Activated CD4-positive, alpha-beta T cell treated with anti-CD3 and anti-CD28 coated beads for 4 hours (primary cell): ENCODE results near the gene HABP4.

ENCODE experiments used
- DNase-seq, 2 donors: peaks; one replicate each; pipeline ENCODE4 v3.0.0-alpha.2; 2020

HABP4 gene

DNA sequence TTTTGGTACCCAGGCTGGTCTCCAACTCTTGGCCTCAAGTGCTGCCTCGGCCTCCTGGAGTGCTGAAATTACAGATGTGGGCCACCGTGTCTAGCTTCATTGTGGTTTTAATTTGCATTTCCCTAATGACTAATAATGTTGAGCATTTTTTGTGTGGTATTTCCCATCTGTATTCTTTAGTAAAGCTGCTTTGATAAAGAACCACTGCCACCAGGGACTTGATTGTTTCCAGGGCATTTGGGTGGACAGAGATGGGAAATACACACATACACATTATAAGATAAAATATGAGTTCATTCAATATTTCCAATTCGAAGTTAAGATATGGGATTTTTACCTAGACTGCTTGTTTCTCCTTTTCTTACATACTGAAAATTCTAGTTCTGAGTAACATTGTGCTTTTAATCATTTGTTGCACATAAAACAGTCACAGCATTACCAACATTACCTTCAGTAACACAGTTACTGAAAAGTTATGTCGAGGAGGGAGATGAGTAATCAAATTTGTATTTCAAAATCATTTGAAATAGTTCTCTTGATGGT is 28.9 kb downstream of the HABP4 start:
- no peak for DNase-seq

DNA sequence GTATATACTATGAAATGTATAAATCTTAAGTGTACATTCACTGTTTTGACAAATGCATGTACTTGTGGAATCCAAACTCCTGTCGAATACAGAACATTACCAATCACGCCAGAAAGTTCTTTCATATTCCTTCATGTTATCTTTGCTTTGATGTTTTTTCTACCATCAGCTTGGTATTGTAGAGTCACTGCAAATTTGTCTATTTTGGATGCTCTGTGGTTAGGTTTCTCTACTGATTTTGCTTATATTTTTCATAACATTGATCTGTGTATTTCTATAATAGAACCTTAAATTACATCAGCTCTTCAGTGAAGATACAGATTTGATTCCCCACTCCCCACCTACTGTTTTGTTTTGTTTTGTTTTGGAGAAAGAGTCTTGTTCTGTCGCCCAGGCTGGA is 30.8 kb downstream of the HABP4 start:
- DNase-seq, result no peak

DNA sequence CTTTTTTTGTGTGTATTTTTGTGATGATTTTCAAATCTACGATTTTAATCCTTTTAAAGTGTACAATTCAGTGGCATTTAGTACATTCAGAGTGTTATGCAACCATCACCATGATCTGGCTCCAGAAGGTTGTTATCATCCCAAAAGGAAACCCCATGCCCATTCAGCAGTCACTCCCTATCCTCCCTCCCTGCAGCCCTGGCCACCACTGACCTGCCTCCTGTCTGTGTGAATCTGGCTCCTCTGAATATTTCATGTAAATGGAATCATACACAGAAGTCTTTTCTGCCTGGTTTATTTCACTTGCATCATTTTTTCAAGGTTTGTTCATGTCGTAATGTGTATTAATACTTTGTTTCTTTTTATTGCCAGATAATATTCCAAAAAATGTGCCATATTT is 32.5 kb downstream of the HABP4 start:
- no peak for DNase-seq

DNA sequence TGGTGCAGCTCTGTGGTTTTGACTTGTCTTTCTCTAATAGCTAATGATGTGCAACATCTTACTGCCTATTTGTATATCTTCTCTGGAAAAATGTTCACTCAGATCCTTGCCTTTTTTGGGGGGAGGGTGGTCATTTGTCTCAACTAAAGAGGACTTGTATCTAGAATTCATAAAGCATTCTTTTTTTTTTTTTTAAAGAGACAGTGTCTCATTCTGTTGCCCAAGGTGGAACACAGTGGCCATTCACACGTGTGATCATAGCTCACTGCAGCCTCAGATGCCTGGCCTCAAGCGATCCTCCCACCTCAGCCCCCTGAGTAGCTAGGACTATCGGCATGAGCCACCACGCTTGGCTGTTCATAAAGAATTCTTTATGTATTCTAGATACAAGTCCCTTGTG is 33.2 kb downstream of the HABP4 start:
- DNase-seq, result no peak

DNA sequence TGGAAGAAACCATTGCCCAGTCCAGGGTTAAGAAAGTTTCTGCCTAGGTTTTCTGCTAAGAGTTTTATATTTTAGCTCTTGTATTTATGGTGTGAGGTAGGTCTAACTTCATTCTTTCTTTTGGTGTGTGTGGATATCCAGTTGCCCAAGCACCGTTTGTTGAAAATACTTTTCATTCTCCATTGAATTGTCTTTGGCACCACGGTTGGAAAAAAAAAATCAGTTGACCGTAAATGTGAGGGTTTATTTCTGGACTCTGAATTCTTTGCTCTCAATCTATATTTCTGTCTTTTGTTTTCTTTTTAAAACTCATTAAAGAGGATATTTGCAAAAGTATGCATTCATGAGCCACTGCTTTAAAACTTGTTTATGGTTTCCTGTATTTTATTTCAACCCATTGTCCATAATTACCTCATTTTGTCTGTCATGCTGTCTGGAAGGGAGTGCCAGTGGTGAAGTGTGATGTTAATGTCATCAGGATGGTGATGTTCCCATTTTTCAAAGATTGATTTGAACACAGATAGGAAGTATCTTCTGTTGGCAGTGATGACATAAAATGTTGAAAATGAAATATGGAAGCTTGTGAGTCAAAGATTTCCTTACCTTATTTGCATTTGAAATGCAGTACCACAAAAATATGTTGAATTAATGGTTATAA is 33.9 kb downstream of the HABP4 start:
- no peak for DNase-seq

DNA sequence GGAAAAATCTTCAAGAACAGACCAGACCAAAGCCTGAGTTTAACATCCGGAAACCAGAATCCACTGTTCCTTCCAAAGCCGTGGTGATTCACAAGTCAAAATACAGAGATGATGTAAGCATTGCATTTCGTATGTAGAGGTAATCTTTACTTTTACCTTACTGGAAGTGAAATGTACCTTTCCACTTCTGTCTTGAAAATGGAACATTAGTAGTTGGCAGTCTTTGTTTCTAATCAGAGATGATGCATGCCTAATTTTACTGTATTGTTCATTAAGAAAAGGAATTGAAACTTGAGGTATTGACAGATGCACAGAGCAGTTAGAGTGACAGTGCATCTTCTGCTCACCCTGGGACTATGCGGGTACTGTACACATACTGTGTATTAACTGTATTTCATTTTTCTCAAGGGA is 34.6 kb downstream of the HABP4 start:
- DNase-seq, result no peak

DNA sequence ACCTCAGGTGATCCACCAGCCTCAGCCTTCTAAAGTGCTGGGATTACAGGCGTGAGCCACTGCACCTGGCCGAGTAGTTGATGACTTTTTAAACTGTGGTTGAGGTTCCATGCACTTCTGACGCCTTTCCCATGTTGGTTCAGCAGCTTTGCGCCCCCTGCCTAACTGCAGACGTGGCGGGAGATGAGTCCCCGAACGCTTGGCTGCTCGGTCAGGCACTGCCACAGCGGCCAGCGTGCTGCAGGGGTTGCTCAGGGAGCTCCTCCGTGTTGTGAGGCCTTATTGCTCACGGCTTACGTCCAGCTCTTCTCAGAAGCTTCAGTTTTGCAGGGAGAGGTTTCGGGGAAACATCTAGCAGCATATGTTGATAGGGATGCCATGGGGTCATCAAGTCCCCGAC is 35.3 kb downstream of the HABP4 start:
- DNase-seq, result no peak

DNA sequence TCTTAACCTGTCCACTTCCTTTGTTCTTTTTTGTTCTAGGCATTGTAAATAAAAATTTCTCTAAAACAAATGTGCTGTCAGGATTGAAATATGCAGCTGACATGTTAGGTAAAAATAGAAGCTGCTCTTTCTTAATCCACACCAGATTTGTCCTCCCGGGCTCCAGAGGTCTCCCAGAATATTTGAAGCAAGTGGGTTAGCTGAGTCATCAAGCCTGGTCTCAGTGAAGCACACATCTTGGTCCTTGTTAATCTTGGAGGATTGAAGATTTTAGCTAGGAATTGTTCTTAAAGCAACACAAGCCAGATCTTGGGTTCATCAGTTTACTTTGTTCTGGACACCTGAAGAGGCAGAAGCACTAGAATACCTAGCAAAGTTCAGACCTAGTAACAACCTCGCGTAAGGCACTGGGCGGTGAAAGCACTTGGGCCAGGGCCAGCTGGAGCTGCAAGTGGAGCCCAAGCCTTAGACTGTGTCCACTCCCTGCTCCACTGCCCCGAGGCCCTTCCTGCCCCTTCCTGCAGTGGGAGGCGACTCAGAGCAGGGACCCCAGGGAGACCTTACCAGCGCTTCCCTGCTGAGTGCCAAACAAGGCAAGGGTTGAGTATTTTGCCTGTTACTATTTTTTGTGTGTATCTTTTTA is 36.5 kb downstream of the HABP4 start:
- no peak for DNase-seq

DNA sequence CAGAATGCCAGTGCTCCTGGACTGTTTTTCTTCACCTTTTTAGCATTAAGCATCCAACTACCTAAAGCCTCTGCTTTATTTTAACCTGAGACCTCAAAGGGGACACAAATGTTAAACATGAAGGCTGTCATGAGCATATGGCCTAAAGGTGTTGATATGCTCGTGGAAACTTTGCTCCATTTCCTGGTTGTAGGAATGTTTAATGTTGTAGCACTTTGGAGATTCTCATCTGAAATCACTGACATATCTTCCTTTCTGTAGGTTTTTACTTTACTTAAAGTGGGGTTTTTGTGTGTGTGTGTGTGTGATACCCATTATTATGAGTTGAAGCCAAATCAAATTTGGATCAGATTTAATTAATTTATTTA is 37.0 kb downstream of the HABP4 start:
- no peak for DNase-seq

DNA sequence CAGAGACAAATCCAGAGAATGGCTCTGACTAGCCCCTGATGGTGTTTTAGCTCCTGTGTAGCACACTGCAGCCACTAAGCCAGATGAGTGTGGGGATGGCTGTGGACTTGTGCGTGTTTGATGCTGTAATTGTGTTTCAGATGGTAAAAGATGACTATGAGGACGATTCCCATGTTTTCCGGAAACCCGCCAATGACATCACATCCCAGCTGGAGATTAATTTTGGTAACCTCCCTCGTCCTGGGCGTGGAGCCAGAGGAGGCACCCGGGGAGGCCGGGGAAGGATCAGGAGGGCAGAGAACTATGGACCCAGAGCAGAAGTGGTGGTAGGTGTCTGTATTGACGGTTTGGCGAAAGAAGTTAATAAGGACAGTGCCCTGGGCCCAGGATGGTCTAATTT is 38.0 kb downstream of the HABP4 start:
- no peak for DNase-seq

DNA sequence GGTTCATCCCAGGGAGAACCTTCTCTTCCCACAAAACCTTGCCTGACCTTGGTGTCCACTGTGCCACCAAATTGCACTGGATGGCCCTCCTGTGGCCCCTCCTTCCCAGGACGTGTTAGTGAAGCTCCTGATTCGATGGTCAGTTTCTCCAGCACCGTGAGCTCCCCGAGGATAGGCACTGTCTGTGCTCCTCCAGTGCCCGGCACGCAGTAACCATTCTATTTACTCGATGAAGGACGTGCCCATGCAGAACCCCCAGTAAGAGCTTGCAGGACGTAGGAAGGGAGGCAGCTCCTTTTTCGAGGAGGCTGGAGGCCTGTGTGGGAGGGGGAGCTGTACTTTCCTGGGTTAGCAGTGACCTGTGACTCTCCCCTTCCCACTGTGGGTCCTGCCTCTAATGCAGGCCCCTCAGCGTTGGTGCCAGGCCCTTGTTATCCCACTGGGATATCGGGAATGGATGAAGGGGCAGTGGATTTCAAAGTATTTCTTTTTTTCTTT is 39.6 kb downstream of the HABP4 start:
- DNase-seq, result no peak

DNA sequence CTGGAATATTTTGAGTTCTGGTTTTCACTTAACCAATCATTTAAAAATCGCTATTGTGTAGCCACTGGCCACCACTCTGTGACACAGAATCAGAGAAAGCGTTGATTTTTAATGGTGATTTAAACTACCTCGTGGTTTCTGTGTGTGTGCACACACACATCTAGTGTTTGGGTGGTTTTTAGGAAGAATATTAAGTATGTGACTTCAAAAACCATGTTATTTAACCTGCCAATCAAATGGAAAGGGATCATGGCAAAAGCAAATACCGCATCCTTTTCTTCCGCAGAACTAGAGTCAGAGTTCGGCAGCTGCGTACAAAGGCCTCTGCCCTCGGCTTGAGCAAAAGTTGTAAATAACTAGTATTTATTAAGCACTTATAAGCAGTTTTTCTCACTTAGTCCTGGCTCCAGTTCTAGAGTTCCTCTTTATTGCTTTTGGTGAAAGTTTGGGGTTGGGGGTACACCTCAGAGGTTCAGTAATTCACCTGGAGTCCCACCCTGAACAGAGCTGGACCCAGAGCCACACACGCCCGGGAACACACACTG is 40.6 kb downstream of the HABP4 start:
- no peak for DNase-seq

DNA sequence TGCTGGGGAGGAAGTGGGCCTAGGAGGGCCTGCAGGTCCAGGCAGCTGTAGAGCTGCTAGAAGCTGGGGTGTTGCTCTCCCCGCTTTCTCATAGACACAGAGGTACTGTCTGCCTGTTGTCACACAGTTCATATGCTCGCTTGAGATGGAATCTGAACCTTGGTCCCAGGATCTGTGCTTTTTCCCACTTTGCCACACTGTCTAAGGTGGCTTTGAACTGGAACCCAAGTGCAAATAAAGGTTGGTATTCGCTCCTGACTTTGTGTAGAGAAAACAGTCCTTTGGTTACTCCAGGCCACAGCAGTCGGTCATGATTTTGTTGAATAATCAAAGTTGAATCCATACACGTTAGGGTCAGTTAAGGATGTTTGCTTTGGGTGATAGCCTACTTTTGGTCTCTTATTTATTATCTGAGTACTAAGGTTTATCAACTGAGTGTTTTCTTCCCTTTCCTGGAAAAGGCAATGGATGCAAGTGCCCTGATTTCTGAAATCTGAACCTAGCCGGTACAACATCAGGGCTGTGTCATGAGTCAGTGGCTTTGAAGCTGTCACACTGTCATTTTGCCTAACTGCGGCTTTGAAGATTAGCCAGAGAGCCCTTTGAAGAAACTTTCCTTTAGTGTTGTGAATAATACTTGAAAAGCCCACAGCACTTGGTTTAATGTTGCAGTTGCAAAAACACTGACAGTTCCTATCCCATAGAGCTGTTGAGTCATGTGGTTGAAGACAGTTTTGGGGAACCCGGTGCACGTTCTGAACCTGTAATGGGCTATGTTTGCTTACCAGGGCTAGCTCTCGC is 41.3 kb downstream of the HABP4 start:
- DNase-seq, result peak; percentile 7 to 28

DNA sequence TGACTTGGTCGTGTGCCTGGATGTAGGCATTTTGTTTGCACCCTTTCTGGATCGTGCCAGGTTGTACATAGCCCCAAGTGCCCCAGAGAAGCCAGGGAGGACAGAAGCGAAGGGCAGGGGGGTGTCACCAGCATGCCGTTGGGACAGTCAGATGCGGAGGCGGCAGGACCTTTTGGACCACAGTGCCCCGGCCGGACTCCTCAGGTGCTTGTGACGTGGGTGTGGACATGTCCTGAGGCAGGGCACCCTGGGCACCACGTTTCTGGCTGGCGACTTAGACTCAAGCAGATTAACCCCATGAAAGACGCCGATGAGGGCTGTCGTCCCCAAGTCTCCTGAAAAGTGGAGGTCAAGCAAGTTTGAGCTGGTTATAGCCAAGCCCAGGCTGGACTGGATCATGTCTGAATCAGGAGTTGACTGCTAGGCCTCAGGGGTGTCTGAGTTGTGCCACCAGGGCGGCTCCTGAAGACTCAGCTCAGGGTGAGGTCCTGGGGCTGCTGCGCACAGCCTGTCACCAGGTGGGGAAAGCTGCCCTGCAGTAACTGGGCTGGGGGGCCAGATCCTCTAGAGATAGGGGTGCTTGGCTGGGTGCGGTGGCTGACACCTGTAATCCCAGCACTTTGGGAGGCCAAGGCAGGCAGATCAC is 42.0 kb downstream of the HABP4 start:
- no peak for DNase-seq

DNA sequence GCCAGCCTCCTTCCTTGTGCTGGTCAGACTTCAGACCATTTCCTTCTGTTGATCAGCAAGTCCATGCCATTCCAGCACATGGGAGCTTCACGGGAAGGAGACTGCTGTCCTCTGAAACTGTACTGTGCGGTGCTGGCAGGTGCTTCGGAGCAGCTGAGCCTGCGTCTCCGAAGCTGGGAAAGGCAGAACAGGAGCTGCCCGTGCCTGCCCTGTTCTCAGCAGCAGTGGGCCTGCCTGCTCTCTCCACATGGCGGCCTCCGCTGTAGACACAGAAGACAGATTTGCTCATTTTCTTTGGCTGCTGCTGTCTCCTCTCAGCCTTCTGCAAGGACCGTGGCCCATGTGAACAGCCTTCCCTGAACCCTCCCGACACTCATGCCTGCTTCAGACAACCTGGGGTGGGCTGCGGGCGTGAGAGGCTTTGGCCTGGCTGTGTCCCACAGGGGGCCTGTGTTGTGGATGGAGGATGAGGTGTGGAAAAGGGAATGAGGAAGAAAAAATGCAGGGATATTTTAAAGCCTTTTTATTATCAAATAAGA is 43.1 kb downstream of the HABP4 start:
- no peak for DNase-seq

DNA sequence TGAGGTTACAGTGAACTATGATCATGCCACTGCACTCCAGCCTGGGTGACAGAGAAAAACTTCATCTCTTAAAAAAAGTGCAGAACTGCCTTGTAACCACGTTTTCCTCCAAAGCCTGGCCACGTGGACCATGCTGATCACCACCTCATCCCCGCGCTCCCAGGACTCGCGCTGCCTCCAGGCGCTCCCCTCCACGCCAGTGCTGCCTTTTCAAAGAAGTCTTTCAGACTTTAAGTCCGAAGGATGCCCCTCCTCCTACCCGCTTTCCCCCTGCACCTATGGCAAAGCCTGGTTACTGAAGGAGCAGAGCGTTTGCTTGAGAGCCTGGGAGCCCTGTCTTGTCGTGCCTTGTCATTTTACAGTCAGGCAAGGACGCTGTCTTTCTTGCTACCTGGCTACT is 43.8 kb downstream of the HABP4 start:
- no peak for DNase-seq

DNA sequence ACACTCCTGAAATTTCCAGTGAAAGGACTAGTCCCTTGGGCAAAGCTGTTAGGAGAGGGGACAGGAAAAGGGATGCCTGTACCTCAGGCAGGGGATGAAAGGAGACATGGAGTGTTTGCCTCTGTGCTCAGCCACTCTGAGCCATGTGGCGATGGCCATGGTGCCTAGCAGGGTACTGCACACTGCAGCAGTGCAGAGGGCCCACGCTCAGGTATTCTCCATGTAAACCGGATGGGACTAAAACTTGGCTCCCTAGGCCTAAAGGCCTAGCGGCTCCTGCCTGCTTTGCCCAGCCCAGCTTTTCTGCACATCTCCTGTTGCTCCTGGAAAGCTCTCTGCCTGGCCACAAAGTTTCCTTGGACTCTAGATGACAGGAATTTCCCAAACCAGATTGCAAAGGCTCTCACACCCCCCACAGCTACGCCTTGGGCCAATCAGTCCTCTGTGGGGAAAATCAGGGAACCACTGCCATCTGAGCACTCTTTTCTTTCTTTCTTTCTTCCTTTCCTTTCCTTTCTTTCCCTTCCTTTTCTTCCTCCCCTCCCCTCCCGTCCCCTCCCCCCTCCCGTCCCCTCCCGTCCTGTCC is 44.3 kb downstream of the HABP4 start:
- no peak for DNase-seq

DNA sequence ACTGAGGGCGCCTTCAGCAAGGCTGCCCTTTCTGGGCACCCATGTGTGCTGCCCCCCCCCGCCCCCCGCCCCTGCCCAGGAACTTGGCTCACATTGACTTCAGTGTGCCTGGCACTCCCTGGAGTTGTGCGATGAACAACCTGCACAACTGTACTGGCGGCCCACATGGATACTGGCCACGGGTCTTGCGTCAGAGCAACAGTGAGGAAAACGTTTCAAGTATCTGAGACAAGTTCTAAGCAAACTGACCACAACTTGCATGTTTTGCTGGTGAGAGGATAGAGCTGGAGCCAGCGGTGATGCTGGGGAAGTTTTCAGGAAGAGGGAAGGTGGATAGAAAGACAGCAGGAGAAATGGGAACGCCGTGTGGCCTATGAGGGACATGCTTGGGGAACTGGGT is 45.4 kb downstream of the HABP4 start:
- no peak for DNase-seq

DNA sequence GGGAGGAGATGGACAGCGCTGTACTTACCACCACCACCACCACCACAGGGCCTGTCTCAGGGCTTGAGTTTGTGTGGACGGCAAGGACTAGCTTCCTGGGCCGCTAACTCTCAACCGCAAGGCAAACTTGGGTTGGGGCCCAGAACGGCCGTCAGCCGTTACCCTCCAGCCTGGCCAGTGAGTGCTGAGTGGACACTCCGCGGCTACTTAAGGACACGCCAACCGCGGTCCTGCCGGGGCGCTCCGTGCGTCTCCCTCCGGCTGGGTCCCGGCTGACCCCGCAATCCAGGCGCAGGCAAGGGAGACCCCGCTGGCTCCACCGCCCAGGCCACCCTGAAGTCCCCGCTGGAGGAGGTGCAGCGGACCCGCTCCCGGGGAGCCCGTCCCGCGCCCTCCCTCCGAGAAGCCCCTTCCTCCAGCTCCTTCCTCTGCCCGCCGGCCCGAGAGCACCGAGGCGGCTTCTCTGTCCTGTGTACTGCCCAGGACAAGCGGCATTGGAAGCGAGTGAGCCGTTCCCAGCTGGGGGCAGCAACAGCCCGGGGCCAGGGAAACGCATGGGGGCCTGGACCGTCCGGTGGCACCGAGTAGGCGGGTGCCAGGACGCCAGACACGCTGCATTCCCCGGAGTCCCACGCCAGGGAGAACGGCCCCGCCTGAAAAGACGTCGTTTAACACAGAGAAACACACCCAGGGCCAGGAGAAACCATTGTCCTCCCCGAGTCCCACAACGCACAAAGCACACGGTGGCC is 46.6 kb downstream of the HABP4 start:
- DNase-seq, result no peak

DNA sequence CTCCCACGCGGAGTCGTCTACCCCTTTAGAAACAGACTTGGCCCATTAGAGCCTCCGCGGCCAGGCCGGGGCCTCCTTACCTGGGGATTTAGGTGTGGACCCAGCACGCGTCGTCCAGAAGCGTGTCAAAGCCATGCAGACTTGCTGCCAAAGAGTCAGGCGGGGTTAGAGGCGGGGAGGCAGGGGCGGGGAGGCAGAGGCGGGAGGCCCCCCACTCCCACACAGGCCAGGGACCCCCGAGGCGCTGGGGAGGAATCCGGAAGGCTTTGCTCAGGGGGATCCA is 47.1 kb downstream of the HABP4 start:
- DNase-seq, result no peak

DNA sequence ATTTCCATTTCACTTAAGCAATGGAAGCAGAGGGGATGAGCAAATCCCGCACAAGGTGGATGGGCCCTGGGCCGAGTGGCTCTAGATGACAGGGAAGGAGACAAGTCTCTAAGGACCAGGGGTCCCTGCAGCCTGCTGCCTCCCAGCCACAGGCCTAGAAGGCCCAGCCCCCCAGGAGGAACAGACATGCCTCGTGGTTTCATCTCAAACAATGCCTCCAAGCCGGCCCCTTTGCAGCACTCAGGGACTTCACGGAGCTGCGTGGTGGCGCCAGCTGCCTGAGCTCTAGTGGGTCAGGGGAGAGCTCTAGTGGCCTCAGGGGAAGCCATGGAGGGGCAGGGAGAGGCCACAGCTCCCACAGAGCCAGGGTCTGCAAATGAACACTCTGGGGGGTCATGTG is 48.8 kb downstream of the HABP4 start:
- no peak for DNase-seq

DNA sequence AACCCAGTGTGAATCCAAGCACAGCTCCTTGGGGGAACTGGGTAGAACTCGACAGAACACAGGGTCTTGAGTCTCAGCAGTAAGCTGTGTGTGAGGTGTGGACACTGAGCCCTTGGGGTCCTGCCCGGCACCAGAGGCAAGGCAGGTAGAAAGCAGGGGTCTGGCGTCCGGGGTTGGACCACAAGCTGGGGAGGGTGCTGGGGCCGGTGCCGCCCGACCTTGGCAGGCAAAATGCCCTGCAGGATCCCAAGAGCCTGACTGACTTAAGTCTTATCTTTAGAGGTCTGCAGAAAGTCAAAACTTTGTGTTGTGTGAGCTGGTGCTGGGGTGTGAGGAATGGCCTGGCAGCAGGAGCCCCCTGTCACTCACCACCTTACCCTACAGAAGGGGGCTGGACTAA is 49.3 kb downstream of the HABP4 start:
- DNase-seq, result no peak
